Stimulated activated CD4-positive, alpha-beta T cell treated with anti-CD3 and anti-CD28 coated beads, Interleukin-15, amount 100 ng/mL, for 24 hours (primary cell): ENCODE measurements around the gene SPC24.
A peak's percentile ranks its signal among the peaks of the same experiment; 100 is the strongest.

Experiments
- DNase-seq: peaks from one replicate; pipeline ENCODE4 v3.0.0-alpha.2; 2020

SPC24 gene, protein sequence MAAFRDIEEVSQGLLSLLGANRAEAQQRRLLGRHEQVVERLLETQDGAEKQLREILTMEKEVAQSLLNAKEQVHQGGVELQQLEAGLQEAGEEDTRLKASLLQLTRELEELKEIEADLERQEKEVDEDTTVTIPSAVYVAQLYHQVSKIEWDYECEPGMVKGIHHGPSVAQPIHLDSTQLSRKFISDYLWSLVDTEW

GRCh38 chr19:11155373-11156120 lies at the start of gene SPC24:
TSS of gene SPC24 (minus strand) at chr19:11155782. CDS start at chr19:11155776, 6 bp downstream.
- DNase-seq, result peak; percentile 96

DNA sequence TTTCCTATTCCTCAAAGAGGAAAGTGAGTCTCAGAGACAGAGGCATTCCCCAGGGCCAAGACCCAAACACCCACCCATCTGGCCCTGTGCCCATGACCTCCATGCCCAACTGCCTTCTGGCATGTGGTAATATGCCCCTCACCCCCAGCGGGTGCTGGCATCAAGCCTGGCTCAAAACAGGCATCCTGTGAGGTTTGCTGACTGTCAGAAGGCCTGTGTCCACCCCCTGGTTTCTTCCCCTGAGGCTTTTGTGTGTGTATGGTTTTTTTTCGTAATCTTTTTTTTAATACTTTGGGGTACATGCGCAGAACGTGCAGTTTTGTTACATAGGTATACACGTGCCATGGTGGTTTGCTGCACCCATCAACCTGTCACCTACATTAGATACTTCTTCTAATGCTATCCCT lies 49.4 kb upstream of the SPC24 start:
- DNase-seq, result no peak

GRCh38 chr19:11204076-11204602 lies 48.6 kb upstream of the SPC24 start:
- DNase-seq, result no peak

DNA sequence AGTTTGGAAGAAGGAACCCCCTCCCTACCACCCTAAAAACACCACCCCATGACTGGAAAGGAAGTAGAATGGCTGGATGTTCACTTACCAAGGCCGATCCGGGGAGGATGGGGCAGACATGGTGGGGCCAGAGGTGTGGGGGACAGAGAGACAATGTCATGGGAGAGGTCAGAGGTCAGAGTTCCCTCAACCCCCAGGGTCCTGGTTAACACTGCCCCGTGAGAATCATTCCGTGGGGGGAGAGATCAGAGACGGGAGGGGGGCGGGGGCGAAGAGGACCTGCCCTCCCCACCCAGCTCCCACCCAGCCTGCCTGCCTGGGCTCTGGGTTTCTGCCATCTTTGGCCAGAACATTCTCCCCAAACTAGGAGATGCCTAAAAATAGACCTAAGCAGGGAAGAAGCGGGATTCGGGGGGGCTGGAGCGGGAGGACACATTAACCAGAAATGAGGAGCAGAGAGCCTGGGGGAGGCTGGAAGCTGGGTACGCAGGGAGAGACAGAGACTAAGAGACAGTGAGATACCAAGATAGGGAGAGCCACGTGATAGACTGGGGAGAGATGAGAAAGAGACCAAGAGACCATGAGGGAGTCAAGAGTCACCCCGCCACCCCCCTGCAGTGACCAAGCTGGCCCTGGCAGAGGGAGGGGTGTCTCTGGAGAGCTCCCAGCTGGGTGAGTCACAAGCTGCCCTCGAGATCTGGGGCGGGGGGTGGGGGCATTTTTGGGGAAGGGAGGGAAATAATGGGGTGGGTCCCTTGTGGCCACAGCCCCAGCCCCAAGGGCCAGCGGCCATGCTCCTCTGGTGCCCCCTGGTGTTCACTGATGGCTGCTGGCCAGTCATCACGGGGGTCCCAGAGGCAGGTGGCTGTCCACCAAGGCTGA lies 47.9 kb upstream of the SPC24 start:
- DNase-seq, result peak; percentile 52

DNA sequence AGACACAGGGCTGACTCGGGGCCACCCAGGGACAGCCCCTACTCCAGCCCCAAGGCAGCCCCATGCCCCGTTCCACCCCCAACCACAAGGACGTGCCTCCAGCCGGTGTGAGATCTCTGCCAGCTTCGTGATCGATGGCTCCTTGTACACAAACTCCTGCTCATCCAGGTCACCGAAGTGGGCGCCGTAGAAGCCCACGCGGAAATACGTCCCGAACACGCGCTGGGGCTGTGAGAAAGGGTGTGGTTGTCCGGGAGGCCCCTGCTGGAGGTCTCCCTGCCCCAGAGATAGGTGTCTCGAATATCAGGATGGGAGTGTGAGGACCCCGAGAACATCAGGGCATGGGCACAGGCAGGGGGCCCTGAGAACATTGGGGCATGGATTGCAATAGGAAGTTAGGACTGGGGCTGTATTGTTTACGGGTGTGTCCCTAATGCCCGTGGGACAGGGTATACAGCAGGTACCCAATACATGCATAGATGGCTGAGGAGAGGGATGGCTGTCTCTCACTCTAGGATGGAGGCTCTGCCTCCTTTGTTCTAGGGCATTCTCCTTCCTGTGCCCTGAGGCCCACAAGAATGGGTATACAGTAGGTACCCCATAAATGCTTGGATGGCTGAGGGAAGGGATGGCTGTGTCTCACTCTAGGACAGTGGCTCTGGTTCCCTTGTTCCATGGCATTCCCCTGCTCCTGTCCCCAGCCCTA lies 47.1 kb upstream of the SPC24 start:
- DNase-seq, result no peak

- no peak for DNase-seq
Measured at GRCh38 chr19:11201791-11202190, 46.2 kb upstream of the SPC24 start.

- no peak for DNase-seq
Measured at GRCh38 chr19:11200931-11201330, 45.3 kb upstream of the SPC24 start.

GRCh38 chr19:11200015-11200574 lies 44.5 kb upstream of the SPC24 start:
- DNase-seq, result no peak

DNA sequence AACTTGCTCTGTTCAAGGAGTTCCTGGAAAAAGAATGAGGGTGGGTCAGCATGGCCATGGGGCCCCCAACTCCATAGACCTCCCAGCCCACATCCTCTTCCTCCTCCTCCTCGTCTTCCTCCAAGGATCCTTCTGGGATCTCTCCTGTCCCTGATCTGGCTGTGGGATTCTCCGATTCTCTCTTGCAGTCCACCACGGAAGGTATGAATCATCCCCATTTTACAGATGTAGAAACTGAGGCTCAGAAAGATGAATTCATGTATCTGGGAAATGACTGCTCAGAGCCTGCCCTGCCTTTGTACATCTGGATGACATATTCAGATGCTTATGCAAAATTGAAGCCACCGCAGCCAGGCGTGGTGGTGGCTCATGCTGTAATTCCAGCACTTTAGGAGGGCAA lies 43.9 kb upstream of the SPC24 start:
- DNase-seq, result no peak

GRCh38 chr19:11198769-11199424 lies 43.3 kb upstream of the SPC24 start:
- no peak for DNase-seq

GRCh38 chr19:11198175-11198534 lies 42.6 kb upstream of the SPC24 start:
- DNase-seq, result no peak

DNA sequence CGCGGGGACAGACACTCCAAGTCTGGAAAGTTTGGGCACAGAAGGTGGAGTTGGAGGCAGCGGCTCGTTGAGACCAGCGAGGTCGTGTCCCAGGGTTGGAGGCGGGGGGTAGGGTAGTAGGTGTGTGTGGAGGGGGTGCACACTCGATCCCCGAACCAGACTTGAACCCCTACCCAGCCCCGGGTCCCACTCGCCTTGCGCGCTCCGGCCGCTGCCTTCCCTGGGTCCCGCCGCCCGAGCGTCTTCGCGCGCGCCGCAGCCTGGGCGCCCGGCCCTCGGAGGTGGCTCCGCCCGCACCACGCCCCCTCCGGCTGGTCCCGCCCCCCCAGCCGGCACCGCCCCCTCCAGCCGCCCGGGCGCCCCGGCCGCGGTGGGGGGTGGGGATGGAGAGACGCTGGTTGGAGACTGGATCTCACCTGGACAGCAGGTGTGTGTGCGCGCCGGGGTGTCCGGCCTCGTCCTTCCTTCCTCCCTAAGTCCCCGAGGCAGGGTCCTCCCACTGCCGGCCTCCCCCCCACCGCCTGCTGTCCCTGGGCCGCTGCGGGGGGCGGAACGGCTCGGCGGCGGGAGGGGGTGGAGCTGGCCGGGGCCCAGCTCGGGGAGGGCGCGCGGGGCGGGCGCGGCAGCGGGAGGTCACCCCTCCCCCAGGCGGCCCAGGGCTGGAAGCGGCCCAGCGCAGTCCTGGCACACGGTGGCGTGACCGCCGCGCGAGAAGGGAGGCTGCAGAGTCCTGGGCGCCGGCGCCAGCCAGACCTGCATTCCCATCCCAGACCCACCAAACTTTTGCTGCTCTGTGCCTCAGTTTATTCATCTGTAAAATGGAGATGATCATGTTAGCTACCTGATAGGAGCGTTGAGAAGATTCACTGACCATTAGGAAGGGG lies 42.0 kb upstream of the SPC24 start, which contains the start of gene KANK2:
KANK2 (minus strand) TSS at position 255 of the 884 bp plus-strand sequence. CDS start 3,034 bp downstream, outside the sequence.
- DNase-seq, result peak; percentile 82

DNA sequence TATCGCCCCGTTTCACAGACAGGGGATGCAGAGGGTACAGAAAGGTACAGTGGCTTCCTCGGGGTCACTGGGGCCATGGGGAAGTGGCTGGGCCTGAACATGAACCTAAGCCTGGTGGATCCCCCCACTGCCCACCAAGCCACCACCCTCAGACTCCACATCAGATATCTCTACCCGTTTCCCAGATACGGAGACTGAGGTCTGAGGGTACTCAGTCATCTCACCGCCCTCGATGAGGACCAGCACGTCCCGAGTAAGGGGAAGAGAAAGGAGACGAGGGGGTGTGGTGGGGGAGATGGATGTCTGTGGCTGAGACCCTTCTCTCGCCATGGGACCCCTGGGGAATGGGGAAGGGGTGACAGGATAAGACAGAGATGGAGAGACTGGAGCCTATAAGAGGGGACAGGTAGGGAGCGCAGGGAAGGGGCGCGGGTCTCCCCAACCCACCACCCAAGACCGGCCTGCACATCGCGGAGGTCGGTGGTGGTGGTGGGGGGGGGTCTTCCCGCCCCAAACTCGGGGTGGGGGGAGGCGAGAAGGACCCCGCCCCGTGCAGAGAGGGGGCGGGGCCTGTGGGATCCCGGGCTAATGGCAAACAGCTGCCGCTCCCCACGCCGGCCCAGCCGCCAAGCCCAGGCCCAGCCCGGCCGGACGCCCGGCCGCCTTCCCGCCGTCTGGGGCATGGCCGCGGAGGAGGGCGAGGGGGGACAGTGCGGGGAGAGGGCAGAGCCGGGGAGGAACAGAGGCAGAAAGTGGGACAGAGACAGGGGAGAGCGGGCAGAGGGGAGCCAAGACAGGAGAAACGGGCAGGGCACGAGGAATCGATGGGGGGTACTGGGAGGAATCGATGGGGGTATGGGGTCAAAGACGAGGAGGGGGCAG lies 41.1 kb upstream of the SPC24 start:
- no peak for DNase-seq

DNA sequence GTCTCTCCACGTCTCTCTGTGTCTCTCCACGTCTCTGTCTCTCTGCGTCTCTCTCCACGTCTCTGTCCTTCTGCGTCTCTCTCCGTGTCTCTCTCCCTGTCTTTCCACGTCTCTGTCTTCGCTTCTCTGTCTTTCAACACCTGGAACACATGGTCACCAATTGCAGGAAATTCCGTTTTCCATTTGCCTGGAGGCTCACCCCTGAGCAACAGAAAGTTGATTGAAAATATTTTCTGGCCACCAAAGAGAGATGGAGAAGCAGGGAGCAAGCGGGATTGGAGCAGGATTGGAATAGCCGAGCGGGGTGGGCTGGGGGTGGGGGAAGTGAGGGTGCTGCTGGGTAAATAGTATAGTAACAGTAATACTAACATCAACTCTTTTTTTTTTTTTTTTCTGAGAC lies 40.1 kb upstream of the SPC24 start:
- DNase-seq, result no peak

- DNase-seq, result no peak
Measured at GRCh38 chr19:11194656-11195558, 39.3 kb upstream of the SPC24 start.

GRCh38 chr19:11194173-11194572 lies 38.6 kb upstream of the SPC24 start:
- DNase-seq, result no peak

GRCh38 chr19:11192957-11193939 lies 37.7 kb upstream of the SPC24 start:
- no peak for DNase-seq
